Activated naive CD8-positive, alpha-beta T cell treated with anti-CD3 and anti-CD28 coated beads, Interleukin-2, amount 50 U/mL, for 16 hours (primary cell): ENCODE measurements around the gene TCF19.
"Not testable (repeated sequence)": the region's sequence is repeated elsewhere in the genome, so short reads cannot be mapped to it uniquely, and the experiment has no call there.

Source experiments
- DNase-seq: peaks from one replicate; pipeline ENCODE4 v3.0.0-alpha.2; 2020; ENCODE audit warnings: low read depth, low spot score

Gene TCF19

DNA sequence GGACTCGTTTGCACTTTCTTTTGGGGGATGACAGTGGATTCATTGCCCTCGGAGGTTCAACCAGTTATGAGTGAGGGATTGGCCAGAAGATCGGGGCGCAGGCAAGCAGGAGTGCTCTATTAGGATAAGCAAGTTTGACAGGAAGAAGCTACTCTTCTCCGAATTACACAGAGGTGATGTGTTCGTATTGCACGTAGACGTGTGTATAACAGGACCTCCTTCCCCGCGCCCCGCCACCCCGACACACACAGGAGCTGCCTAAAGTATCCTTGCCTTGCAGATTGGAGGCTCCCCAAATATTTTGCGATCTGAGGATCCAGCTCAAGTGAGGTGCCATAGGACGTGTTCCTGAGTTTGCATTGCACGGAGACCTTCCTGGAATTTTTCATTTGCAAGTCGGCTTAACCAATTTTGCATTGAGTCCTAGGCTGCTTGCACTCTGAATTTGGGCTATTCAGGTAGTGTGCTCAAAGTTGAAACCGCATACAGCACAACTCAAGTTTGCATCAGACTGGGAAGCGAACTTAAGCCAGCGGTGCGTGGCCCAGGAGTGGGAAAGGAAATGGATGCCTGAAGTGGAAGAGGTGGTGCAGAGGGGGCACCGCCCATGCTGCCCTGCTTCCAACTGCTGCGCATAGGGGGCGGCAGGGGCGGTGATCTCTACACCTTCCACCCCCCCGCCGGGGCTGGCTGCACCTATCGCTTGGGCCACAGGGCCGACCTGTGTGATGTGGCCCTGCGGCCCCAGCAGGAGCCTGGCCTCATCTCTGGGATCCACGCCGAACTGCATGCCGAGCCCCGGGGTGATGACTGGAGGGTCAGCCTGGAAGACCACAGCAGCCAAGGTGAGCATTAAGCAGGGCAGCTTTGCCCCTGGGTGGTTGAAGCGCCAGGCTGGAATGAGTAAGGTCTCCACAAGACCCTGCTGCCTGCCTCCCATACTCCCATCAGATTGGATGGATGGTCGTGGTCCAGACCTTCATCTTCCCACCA, 770 bp downstream of the TCF19 start:
- DNase-seq = no peak

DNA sequence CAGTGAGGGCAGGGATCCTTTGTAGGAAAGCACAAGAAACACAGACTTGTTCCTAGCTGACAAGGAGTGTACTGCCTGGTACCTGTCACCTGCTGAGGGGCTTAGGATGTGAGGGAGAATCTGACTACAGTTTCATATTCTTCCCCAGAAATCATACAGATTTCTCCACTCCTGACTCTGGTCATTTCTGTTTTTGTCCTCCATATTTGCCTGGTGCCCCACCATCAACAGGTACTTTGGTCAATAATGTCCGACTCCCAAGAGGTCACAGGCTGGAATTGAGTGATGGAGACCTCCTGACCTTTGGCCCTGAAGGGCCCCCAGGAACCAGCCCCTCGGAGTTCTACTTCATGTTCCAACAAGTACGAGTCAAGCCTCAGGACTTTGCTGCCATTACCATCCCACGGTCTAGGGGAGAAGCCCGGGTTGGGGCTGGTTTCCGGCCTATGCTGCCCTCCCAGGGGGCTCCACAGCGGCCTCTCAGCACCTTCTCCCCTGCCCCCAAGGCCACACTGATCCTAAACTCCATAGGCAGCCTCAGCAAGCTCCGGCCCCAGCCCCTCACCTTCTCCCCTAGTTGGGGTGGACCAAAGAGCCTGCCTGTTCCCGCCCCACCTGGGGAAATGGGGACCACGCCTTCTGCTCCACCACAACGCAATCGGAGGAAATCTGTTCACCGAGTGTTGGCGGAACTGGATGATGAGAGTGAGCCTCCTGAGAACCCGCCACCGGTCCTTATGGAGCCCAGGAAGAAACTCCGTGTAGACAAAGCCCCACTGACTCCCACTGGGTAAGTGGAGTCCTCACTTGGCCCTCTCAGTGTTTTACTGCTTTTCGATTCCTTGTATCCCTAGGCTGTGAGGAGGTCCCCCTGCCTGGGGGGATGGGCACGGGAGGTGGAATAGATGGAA, 3.1 kb downstream of the TCF19 start:
- DNase-seq = no peak

DNA sequence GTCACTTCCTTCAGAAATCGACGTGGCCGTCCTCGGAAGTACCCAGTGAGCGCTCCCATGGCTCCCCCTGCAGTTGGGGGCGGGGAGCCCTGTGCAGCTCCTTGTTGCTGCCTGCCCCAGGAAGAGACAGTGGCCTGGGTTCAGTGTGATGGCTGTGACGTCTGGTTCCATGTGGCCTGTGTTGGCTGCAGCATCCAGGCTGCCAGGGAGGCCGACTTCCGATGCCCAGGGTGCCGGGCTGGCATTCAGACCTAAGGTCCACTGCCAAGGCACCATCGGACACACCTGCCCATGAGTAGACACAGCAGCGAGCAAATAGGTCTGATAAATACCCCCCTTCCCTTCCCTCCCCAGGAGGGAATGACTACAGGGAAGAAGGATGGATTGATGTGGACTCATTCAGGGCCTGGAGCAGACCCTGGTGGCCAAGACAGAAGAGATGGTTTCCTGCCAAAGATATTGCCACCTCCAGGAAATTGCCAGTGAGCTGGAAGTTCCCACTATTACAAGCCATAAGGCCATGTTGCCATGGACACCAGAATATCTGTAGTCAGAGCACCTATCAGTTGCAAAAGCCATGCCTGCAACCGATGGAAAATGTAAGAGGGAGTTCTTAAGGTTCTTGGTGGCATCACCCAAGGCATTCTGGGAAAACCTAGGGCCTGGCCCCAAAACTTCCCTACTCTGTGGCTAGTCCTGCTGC, 4.2 kb downstream of the TCF19 start:
- no peak for DNase-seq

DNA sequence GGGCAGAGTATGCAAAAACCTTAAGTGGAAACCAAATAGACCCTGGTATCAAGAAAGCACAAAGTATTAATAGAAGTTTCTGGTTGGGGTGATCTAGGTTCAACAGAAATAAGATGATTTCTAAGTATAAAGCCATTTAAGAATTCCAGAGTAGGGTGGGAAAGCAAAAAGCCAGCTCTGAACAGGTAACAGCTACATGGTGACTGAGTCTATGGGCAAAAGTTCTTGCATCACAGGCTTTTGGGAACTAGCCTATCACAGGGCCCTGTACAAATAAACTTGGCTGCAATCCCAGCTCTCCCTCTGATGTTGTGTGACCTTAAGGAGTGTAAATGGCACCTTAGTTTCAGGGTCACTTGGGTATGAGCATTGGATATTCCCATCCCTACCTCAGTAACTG, 5.5 kb downstream of the TCF19 start:
- no peak for DNase-seq

DNA sequence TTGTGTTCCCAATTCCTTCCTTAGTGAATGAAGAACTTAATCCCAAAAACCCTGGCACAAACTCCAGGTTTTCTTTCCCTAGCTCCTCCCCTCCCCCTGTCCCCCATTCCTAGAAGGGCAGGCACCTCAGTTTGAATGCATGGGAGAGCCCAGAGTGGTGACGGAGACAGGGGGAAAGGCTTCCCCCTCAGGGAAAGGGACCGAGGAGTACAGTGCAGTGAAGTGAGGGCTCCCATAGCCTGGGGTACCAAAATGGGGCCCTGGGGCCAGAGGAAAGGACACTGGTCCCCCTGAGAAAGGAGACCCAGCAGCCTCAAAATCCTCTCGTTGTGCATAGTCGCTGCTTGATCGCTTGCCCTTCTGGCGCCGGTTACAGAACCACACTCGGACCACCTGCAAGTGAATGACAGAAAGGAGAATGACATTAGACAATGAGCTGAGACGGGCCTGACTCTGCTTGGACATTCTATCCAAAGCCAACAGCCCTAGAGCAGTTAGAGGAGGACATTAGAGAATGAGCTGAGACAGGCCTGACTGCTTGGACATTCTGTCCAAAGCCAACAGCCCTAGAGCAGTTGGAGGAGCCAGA, 6.2 kb downstream of the TCF19 start:
- not testable (repeated sequence) for DNase-seq

DNA sequence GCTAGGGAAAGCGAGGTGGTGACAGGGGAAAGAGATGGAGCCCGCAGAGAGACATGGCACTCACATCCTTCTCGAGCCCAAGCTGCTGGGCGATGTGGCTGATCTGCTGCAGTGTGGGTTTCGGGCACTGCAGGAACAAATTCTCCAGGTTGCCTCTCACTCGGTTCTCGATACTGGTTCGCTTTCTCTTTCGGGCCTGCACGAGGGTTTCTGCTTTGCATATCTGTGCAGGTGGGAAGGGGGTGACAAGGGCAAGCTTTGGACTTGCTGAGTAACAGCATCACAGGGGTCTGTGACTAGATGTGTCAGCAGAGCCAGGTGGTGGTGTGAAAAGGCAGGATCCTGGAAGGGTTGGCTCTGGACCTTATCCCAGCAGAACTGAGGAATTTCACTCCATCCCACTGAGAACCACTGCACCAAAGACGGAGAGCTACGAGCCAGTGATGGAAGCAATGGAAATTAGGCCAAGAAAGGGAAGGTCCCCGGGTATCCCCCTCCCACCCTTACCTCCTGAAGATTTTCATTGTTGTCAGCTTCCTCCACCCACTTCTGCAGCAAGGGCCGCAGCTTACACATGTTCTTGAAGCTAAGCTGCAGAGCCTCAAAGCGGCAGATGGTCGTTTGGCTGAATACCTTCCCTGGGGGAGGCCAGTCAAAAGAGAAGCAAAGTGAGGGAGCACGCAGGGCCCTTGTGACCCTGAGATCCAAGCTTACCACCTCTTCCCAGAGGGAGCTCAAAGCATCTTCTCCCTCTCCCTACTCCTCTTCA, 6.9 kb downstream of the TCF19 start:
- not testable (repeated sequence) for DNase-seq

DNA sequence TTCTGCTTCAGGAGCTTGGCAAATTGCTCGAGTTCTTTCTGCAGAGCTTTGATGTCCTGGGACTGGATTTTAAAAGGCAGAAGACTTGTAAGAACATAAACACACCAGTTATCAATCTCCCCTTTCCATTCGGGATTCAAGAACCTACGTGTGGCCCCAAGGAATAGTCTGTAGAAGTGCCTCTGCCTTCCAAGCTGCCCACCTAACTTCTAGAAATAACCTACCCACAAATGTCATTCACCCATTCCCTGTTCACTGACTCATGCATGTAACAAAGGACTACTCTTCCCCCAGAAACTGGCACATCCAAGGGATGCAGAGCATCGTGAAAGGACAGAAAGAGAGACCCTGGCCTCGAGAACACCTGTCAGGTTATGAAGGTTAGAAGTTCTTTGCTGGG, 7.6 kb downstream of the TCF19 start:
- no peak for DNase-seq

DNA sequence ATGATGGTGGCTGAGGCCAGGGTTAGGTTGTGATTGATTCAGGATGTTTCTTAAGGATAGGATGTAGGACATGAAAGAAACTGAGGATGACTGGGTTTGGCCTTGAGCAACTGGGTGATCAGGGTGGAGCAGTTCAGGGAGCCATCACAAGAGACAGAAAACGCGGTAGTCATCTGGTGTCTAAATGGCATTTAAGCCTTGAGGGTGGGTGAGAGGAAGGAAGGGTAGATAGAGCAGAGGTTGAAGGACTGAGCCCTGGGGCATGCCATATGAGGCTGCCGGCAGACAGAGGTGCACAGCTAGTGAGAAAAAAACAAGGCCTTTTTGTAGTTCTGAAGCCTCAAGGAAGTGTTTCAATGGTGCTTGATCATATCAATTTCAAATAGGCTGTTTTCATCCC, 10.2 kb downstream of the TCF19 start:
- DNase-seq = no peak

DNA sequence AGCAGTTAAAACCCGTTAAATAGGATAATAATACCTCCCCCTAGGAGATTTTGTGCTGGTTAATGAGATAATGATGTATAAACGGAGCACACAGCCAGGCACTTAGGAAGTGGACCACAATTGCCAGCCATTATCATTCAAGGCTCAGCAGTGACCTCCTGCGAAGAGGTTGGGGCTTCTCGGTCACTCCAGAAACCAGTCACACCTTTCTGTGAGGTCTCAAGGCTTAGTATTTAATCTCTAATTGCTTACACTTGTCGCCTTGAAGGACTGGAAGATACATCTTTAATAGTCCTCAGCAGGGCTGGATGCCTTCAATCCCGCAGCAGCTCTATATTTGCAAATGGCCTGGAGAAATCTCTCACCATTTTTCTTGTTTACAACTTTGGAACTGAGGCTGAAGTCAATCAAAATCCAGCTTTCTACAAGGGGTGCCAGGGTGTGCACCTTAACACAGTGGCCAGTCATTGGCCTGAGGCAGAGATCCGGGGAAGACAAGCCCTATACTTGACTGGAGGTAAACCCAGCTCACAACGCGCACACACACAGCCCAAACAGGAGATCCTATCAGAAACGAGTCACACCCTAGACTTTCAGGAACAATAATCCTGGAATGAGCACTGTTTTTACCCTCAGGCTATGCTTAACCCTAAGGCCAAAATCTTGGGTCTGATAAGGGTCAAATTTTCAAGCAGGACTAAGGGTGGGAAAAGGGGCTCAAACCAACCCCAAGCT, 10.9 kb downstream of the TCF19 start:
- DNase-seq = no peak

DNA sequence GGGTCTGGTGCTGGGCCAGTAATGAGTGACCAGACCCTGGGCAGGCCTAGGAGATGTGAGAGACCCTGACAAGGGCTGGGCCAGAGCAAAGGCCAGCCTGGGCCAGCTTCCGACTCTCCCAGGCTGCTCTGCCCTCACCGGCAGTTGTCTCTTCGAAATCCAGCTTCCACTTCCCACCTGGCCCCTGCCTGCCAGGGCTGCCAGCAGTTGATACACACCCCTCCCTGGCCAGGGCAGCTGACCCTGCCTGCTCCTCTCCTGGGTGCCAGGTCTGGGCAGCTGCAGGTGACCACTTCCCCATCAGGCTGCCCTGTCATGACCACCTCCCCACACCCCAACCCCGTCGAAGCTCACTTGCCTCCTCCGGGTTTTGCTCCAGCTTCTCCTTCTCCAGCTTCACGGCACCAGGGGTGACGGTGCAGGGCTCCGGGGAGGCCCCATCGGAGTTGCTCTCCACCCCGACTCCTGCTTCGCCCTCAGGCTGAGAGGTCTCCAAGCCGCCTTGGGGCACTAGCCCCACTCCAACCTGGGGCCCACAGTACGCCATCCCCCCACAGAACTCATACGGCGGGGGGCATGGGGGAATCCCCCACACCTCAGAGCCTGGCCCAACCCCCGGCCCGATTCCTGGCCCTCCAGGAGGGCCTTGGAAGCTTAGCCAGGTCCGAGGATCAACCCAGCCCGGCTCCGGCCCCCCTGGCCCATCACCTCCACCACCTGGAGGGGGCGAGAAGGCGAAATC, 11.6 kb downstream of the TCF19 start:
- not testable (repeated sequence) for DNase-seq

DNA sequence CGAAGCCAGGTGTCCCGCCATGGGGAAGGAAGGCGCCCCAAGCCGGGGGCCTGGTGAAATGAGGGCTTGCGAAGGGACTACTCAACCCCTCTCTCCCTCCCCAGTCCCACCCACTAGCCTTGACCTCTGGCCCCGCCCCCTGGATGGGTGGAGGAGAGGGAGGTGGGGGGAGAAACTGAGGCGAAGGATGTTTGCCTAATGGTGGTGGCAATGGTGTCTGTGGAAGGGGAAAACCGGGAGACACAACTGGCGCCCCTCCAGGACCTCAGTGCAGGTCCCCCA, 12.2 kb downstream of the TCF19 start, which contains the start of gene POU5F1:
Gene POU5F1 (minus strand): TSS at position 83 of the 282 bp plus-strand sequence. CDS start 62 bp downstream, at position 21.
- no peak for DNase-seq

DNA sequence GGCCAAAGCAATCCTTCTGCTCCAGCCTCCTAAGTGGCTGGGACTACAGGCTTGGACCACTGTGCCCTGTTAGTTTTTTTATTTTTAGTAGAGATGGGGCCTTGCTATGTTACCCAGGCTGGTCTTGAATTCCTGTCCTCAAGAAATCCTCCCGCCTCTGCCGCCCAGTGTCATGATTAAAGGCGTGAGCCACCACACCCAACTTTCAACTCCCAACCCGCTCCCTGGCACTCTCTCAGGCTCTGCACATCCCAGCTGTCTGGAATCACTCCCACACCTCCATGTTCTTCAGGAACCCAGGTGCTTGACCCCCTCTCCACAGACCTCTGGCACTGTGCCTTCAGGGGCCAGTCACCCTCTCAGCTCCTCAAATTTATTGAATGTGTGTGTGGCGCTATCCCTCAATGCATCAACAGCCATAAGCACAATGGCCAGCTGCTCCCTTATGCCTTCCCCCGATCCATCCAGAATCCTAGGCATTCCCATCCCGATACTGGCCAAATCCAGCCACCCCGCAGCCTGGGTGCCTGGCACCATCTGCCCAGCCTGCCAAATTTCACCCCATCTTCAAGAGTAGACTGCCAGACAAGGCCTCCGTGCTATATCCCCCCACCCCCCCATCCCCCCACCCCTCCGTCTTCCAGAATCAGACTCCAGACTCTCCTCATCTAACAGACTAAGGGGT, 12.7 kb downstream of the TCF19 start:
- no peak for DNase-seq

DNA sequence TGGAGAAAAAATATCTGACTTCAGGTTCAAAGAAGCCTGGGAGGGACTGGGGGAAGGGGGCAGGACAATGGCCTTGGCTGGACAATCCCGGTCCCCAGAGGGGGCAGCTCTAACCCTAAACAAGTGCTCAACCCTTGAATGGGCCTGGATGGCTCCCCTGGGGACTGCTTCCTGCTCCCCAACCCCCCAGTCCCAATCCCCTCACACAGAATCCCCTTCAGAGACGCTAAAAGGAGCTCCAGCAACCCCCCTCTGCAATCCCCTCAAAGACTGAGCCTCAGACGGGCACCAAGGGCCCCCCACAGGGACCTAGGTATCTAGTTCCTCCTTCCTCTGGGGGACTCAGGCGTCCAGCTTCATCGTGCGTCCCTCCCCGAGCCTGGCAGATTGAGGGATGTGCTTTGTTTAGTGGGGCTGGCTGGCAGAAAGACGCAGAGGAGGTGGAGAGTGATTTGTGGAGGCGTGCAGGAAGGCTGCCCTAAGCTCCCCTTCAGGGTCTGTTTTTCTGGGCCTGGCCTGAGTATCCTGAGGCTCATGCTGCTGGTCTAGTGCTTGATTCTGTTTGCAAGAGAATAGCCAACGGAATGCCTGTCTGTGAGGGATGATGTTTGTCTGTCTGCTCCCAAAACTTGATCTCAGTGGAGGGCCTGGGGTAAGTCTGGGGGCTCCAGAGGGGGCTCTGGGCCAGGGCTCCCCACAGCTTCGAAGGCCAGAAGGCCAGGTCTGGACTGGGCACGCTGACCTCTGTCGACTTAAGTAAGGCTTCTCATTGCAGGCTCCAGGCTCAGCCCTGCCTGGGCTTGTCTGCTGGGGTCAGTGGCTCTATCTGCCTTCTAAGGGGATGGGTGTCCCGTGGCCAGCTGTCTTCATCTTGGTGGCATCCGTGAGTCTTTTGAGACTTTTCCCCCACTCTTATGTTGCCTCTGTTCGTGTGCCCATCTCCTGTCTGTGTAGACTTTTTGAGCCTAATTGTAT, 13.8 kb downstream of the TCF19 start:
- DNase-seq = no peak

DNA sequence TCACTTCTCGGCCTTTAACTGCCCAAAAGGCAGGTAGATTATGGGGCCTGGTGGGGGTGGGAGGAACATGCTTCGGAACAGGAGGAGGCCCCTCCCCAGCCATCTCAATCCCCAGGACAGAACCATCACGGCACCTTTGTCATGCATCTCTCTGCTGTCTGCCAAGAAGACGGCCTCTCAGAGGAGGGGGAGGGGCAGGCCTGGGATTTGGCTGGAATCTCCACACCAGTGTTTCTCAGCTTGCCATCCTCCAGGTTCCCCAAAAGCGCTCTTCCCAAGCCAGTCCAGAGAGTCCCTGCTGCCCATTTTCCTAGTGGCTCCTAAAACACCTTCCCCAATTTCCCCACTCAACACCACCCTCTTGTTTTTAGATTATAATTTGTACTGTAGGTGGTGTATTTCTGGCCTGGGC, 14.6 kb downstream of the TCF19 start:
- no peak for DNase-seq

DNA sequence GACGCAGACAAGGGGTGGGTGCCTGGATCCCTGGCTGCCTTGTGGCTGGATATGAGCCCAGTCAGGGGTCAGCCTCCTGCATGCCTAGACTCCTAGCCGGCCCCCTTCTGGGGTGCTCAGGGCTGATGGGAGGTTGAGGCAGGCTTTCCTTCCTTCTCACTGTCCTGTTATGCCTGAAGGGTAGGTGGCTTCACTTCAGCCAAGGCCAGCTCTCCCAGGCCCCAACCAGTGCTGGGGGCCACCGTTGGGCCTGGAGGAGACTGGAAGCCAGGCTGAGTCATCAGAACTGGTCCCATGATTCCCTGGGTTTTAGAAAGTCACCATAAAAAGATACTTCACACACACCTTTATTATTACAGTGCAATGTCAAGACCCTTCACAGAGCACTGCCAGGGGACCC, 15.0 kb downstream of the TCF19 start:
- DNase-seq = no peak

DNA sequence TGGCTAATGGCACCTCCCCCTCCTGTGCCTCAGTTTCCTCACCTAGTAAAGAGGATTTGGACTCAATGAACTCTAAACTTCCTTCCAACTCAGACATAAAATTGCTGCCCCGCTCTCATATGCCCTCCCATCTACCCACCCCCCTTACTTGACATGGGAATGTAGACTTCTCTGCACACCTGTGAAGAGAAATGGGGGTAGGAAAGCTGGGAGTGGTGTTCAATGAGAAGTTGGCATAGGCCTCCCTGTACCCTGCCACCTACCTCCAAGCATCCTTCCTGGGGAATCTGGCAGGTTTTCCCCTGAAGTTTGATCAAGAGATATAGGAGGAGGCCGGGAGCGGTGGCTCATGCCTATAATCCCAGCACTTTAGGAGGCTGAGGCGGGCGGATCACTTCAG, 16.0 kb downstream of the TCF19 start:
- no peak for DNase-seq

DNA sequence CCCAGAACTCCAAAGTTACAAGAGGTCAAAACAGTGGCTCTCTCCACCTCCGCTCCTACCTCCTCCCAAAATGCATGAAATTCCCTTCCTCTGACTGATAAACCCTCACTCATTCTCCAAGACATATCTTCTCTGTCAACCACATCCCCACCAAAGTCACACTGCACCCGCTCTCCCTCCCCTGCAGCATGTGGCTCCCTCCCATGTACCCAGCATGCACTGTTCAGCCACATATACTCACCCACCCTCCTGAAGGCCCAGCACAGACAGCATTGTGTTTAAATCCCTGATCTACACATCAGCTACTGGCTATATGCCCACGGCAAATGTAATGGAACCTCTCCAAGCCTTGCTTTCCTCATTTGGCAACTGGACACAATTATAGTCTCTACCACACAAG, 17.6 kb downstream of the TCF19 start:
- no peak for DNase-seq
